Renal cortical epithelial cell (primary cell): ENCODE data around the gene THOC6. TPM values are rescaled to one million over a fixed set of nuclear protein-coding genes. Genes with fewer than 3 reads are reported as not detected.
A peak's percentile ranks its signal among the peaks of the same experiment; 100 is the strongest.
"Not testable (repeated sequence)": the region's sequence is repeated elsewhere in the genome, so short reads cannot be mapped to it uniquely, and the experiment has no call there.

Experiments
- DNase-seq: peaks from one replicate; pipeline ENCODE4 v3.0.0-alpha.2; 2011; ENCODE audit warnings: low read depth
- total RNA-seq: library from RNA; depleted of rRNA; stranded (reverse); fragments of >200 nt; gene quantifications from 2 replicates; pipeline ENCODE4 v1.2.3, GENCODE V29; 2014

THOC6 gene
- total RNA-seq, 1 donor from 2014 or later, result 13.5 TPM

- no peak for DNase-seq
Measured at GRCh38 chr16:3054965-3055733, 31.3 kb downstream of the THOC6 start.

- DNase-seq, result not testable (repeated sequence)
Measured at GRCh38 chr16:3055734-3056115, 31.9 kb downstream of the THOC6 start.

GRCh38 chr16:3056336-3057180 is 32.7 kb downstream of the THOC6 start:
- DNase-seq, result no peak

GRCh38 chr16:3057181-3058138 is 33.6 kb downstream of the THOC6 start:
- DNase-seq, result no peak

- peak; percentile 21 for DNase-seq
Measured at GRCh38 chr16:3058139-3059030, 34.5 kb downstream of the THOC6 start.

- peak; percentile 62 for DNase-seq
Measured at GRCh38 chr16:3059041-3059722, 35.3 kb downstream of the THOC6 start.

GRCh38 chr16:3059723-3060242 is 35.9 kb downstream of the THOC6 start:
- DNase-seq, result no peak

GRCh38 chr16:3060339-3061127 is 36.7 kb downstream of the THOC6 start:
- no peak for DNase-seq

GRCh38 chr16:3062553-3062952 is 38.7 kb downstream of the THOC6 start:
- no peak for DNase-seq

GRCh38 chr16:3063625-3064386 is 40.0 kb downstream of the THOC6 start:
- no peak for DNase-seq

GRCh38 chr16:3065069-3065741 is 41.4 kb downstream of the THOC6 start, which contains the start of gene IL32:
Gene IL32, plus strand, starts transcription at chr16:3065640. Its CDS starts 172 bp downstream, at chr16:3065812.
- peak; percentile 87 for DNase-seq

- no peak for DNase-seq
Measured at GRCh38 chr16:3065742-3066439, 42.1 kb downstream of the THOC6 start.

GRCh38 chr16:3066440-3066748 is 42.6 kb downstream of the THOC6 start:
- DNase-seq, result no peak

- DNase-seq, result no peak
Measured at GRCh38 chr16:3068487-3068886, 44.7 kb downstream of the THOC6 start.

- not testable (repeated sequence) for DNase-seq
Measured at GRCh38 chr16:3069146-3069545, 45.3 kb downstream of the THOC6 start.

GRCh38 chr16:3070608-3071111 is 46.8 kb downstream of the THOC6 start:
- no peak for DNase-seq

GRCh38 chr16:3071655-3072054 is 47.8 kb downstream of the THOC6 start:
- no peak for DNase-seq
